HL-60 (cell line): ENCODE data around the gene PPP1R16B.

ENCODE experiments used
- POLR2AphosphoS5 ChIP-seq: IDR thresholded peaks from 2 replicates; pipeline ENCODE4 v1.6.1; 2012; ENCODE audit warnings: low read depth
- TF ChIP-seq, protein P1 (sequence below): IDR thresholded peaks from one replicate; pipeline ENCODE4 v1.5.1; 2011; ENCODE audit warnings: low read length, control low read depth, inconsistent platforms; ENCODE audit not compliant: insufficient read depth
- TF ChIP-seq, protein P2 (sequence below): IDR thresholded peaks from 2 replicates; pipeline ENCODE4 v1.6.1; 2012; ENCODE audit warnings: low read depth; ENCODE audit not compliant: insufficient replicate concordance

DNA sequence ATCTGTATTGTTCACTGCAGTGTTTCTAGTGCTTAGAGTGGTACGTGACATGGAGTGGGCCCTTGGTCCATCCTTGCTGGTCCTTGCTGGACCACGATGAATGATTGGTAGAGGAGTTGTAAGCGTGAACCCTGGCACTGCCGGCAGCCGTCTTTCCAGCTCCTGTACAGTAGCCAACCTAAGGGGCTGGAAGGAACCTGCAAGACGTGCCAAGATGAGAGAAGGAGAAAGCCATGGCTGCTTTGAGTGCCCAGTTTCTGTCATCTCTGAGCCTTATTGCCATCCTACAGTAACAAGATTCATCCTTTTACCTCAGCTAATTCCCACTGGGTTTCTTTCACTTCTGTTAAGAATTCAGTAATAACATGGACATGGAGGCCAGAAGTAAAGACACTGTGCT lies 162.6 kb downstream of the PPP1R16B start:
- TF ChIP-seq, protein P1, sequence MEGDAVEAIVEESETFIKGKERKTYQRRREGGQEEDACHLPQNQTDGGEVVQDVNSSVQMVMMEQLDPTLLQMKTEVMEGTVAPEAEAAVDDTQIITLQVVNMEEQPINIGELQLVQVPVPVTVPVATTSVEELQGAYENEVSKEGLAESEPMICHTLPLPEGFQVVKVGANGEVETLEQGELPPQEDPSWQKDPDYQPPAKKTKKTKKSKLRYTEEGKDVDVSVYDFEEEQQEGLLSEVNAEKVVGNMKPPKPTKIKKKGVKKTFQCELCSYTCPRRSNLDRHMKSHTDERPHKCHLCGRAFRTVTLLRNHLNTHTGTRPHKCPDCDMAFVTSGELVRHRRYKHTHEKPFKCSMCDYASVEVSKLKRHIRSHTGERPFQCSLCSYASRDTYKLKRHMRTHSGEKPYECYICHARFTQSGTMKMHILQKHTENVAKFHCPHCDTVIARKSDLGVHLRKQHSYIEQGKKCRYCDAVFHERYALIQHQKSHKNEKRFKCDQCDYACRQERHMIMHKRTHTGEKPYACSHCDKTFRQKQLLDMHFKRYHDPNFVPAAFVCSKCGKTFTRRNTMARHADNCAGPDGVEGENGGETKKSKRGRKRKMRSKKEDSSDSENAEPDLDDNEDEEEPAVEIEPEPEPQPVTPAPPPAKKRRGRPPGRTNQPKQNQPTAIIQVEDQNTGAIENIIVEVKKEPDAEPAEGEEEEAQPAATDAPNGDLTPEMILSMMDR, result no peak
- TF ChIP-seq POLR2AphosphoS5, result no peak
- TF ChIP-seq, protein P2, sequence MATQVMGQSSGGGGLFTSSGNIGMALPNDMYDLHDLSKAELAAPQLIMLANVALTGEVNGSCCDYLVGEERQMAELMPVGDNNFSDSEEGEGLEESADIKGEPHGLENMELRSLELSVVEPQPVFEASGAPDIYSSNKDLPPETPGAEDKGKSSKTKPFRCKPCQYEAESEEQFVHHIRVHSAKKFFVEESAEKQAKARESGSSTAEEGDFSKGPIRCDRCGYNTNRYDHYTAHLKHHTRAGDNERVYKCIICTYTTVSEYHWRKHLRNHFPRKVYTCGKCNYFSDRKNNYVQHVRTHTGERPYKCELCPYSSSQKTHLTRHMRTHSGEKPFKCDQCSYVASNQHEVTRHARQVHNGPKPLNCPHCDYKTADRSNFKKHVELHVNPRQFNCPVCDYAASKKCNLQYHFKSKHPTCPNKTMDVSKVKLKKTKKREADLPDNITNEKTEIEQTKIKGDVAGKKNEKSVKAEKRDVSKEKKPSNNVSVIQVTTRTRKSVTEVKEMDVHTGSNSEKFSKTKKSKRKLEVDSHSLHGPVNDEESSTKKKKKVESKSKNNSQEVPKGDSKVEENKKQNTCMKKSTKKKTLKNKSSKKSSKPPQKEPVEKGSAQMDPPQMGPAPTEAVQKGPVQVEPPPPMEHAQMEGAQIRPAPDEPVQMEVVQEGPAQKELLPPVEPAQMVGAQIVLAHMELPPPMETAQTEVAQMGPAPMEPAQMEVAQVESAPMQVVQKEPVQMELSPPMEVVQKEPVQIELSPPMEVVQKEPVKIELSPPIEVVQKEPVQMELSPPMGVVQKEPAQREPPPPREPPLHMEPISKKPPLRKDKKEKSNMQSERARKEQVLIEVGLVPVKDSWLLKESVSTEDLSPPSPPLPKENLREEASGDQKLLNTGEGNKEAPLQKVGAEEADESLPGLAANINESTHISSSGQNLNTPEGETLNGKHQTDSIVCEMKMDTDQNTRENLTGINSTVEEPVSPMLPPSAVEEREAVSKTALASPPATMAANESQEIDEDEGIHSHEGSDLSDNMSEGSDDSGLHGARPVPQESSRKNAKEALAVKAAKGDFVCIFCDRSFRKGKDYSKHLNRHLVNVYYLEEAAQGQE, result no peak
